Liver (tissue), 3 donors: Measurements from ENCODE around the gene SLC4A8.

Experiments used
- EGR1 ChIP-seq, 2 donors: IDR thresholded peaks; 2 replicates each; pipeline ENCODE4 v1.6.1; 2016 to 2018; ENCODE audit warnings: antibody characterized with exemption in 2 of 2, low read depth in 2 of 2
- RAD21 ChIP-seq, 2 donors: IDR thresholded peaks; 2 replicates each; pipeline ENCODE4 v1.6.1; 2016; ENCODE audit warnings: antibody characterized with exemption in 2 of 2, mild to moderate bottlenecking in 2 of 2
- RXRA ChIP-seq, 2 donors: IDR thresholded peaks; 2 replicates each; pipeline ENCODE4 v1.6.1; 2017 to 2018; ENCODE audit warnings: antibody characterized with exemption in 2 of 2, mild to moderate bottlenecking in 1 of 2
- TAF1 ChIP-seq: conservative IDR thresholded peaks from 2 replicates; pipeline ENCODE4 v1.6.1; 2016; ENCODE audit warnings: antibody characterized with exemption, mild to moderate bottlenecking
- YY1 ChIP-seq: IDR thresholded peaks from 2 replicates; pipeline ENCODE4 v1.6.1; 2016; ENCODE audit warnings: antibody characterized with exemption, mild to moderate bottlenecking
- TF ChIP-seq, protein P1 (sequence below): fragments of 150-350 bp; IDR thresholded peaks from 2 replicates; pipeline ENCODE4 v1.5.1; 2017; ENCODE audit warnings: improper control_type of control experiment, low read depth, low read length; ENCODE audit not compliant: missing input control
- TF ChIP-seq, protein P2 (sequence below): IDR thresholded peaks from 2 replicates; pipeline ENCODE4 v1.6.1; 2016; ENCODE audit warnings: antibody characterized with exemption
- TF ChIP-seq, protein P3 (sequence below): IDR thresholded peaks from 2 replicates; pipeline ENCODE4 v1.6.1; 2016; ENCODE audit warnings: antibody characterized with exemption, mild to moderate bottlenecking
- TF ChIP-seq, protein P4 (sequence below): IDR thresholded peaks from 2 replicates; pipeline ENCODE4 v1.6.1; 2016; ENCODE audit warnings: antibody characterized with exemption
- TF ChIP-seq, protein P5 (sequence below): IDR thresholded peaks from 2 replicates; pipeline ENCODE4 v1.6.1; 2016; ENCODE audit warnings: antibody characterized with exemption
- donor health status: healthy.
- donor health status: healthy.

DNA sequence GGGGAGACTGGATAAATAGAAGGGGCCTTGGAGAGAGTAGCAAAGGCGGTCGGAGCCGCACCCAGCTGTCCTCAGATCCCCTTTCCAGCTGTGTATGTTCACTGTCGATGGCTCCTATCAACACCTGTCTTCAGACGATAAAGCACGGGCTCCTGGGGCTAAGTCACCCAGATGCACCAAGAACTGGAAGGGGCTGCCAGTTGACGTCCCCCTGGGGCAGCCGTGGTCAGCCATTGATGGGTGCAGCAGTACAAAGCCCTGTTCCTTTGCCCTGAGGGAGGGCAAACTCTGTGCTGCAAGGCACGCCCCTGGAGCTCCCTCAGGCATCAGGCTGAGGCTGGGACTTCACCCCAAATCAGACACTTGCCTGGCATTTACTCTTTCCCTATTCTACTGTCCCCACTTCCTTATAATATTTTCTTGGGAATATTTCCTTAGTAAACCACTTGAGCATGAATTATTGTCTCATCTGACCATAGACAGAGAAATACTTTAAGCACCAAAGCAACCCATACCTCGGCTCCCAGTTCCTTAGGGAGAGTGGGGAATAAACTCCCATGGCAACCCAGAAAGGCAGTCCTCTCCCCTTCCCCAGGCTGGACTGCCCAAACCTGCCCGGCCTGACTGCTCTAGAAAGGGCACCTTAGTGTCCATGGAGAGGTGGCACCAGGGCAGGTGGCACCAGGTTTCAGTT lies 106.8 kb downstream of the SLC4A8 start:
- TF ChIP-seq, protein P1, sequence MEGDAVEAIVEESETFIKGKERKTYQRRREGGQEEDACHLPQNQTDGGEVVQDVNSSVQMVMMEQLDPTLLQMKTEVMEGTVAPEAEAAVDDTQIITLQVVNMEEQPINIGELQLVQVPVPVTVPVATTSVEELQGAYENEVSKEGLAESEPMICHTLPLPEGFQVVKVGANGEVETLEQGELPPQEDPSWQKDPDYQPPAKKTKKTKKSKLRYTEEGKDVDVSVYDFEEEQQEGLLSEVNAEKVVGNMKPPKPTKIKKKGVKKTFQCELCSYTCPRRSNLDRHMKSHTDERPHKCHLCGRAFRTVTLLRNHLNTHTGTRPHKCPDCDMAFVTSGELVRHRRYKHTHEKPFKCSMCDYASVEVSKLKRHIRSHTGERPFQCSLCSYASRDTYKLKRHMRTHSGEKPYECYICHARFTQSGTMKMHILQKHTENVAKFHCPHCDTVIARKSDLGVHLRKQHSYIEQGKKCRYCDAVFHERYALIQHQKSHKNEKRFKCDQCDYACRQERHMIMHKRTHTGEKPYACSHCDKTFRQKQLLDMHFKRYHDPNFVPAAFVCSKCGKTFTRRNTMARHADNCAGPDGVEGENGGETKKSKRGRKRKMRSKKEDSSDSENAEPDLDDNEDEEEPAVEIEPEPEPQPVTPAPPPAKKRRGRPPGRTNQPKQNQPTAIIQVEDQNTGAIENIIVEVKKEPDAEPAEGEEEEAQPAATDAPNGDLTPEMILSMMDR, result no peak
- TF ChIP-seq RAD21 (IDR thresholded peaks at IDR 0.05) (no peak), TAF1 (no peak), YY1 (no peak), RXRA (IDR thresholded peaks at IDR 0.05) (no peak), EGR1 (IDR thresholded peaks at IDR 0.05; ENCODE audit: low read depth in 2 of 2) (no peak)
- TF ChIP-seq, protein P2, sequence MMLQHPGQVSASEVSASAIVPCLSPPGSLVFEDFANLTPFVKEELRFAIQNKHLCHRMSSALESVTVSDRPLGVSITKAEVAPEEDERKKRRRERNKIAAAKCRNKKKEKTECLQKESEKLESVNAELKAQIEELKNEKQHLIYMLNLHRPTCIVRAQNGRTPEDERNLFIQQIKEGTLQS, result no peak
- TF ChIP-seq, protein P3, sequence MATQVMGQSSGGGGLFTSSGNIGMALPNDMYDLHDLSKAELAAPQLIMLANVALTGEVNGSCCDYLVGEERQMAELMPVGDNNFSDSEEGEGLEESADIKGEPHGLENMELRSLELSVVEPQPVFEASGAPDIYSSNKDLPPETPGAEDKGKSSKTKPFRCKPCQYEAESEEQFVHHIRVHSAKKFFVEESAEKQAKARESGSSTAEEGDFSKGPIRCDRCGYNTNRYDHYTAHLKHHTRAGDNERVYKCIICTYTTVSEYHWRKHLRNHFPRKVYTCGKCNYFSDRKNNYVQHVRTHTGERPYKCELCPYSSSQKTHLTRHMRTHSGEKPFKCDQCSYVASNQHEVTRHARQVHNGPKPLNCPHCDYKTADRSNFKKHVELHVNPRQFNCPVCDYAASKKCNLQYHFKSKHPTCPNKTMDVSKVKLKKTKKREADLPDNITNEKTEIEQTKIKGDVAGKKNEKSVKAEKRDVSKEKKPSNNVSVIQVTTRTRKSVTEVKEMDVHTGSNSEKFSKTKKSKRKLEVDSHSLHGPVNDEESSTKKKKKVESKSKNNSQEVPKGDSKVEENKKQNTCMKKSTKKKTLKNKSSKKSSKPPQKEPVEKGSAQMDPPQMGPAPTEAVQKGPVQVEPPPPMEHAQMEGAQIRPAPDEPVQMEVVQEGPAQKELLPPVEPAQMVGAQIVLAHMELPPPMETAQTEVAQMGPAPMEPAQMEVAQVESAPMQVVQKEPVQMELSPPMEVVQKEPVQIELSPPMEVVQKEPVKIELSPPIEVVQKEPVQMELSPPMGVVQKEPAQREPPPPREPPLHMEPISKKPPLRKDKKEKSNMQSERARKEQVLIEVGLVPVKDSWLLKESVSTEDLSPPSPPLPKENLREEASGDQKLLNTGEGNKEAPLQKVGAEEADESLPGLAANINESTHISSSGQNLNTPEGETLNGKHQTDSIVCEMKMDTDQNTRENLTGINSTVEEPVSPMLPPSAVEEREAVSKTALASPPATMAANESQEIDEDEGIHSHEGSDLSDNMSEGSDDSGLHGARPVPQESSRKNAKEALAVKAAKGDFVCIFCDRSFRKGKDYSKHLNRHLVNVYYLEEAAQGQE, result no peak
- TF ChIP-seq, protein P4, sequence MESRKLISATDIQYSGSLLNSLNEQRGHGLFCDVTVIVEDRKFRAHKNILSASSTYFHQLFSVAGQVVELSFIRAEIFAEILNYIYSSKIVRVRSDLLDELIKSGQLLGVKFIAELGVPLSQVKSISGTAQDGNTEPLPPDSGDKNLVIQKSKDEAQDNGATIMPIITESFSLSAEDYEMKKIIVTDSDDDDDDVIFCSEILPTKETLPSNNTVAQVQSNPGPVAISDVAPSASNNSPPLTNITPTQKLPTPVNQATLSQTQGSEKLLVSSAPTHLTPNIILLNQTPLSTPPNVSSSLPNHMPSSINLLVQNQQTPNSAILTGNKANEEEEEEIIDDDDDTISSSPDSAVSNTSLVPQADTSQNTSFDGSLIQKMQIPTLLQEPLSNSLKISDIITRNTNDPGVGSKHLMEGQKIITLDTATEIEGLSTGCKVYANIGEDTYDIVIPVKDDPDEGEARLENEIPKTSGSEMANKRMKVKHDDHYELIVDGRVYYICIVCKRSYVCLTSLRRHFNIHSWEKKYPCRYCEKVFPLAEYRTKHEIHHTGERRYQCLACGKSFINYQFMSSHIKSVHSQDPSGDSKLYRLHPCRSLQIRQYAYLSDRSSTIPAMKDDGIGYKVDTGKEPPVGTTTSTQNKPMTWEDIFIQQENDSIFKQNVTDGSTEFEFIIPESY, result no peak
- TF ChIP-seq, protein P5, sequence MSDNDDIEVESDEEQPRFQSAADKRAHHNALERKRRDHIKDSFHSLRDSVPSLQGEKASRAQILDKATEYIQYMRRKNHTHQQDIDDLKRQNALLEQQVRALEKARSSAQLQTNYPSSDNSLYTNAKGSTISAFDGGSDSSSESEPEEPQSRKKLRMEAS, result no peak
